DMS 273 (cell line): Measurements from ENCODE around the gene ZDHHC13.

ENCODE experiments used
- DNase-seq: peaks from one replicate; lab custom pipeline; 2025; ENCODE audit not compliant: unreplicated experiment; lab: John Stamatoyannopoulos, UW

Gene ZDHHC13

GRCh38 chr11:19164881-19165280 is 47.9 kb downstream of the ZDHHC13 start:
- no peak for DNase-seq

- no peak for DNase-seq
Observed at GRCh38 chr11:19168090-19168489, 51.1 kb downstream of the ZDHHC13 start.

- no peak for DNase-seq
Observed at GRCh38 chr11:19173004-19173689, 56.2 kb downstream of the ZDHHC13 start.

GRCh38 chr11:19173964-19174638 is 57.1 kb downstream of the ZDHHC13 start:
- no peak for DNase-seq

- DNase-seq, result no peak
Observed at GRCh38 chr11:19176629-19177186, 59.7 kb downstream of the ZDHHC13 start.

GRCh38 chr11:19181531-19182261 is 64.7 kb downstream of the ZDHHC13 start:
- DNase-seq, result no peak

GRCh38 chr11:19183646-19184045 is 66.7 kb downstream of the ZDHHC13 start:
- no peak for DNase-seq

GRCh38 chr11:19185036-19185435 is 68.1 kb downstream of the ZDHHC13 start:
- DNase-seq, result no peak

- DNase-seq, result no peak
Observed at GRCh38 chr11:19185516-19186052, 68.6 kb downstream of the ZDHHC13 start.

GRCh38 chr11:19187114-19187832 is 70.3 kb downstream of the ZDHHC13 start:
- DNase-seq, result no peak

GRCh38 chr11:19187833-19188258 is 70.9 kb downstream of the ZDHHC13 start:
- DNase-seq, result no peak

- no peak for DNase-seq
Observed at GRCh38 chr11:19191530-19192169, 74.7 kb downstream of the ZDHHC13 start.

- no peak for DNase-seq
Observed at GRCh38 chr11:19193916-19194315, 76.9 kb downstream of the ZDHHC13 start.

- no peak for DNase-seq
Observed at GRCh38 chr11:19194620-19195308, 77.8 kb downstream of the ZDHHC13 start.

GRCh38 chr11:19196432-19196831 is 79.5 kb downstream of the ZDHHC13 start:
- no peak for DNase-seq

GRCh38 chr11:19199048-19199447 is 82.1 kb downstream of the ZDHHC13 start:
- no peak for DNase-seq

- no peak for DNase-seq
Observed at GRCh38 chr11:19199771-19200170, 82.8 kb downstream of the ZDHHC13 start.

GRCh38 chr11:19200410-19201201 is 83.6 kb downstream of the ZDHHC13 start:
- DNase-seq, result no peak
